Measurements from ENCODE around the gene RET.
"Not testable (repeated sequence)": the region's sequence is repeated elsewhere in the genome, so short reads cannot be mapped to it uniquely, and the experiment has no call there.

Gene RET

DNA sequence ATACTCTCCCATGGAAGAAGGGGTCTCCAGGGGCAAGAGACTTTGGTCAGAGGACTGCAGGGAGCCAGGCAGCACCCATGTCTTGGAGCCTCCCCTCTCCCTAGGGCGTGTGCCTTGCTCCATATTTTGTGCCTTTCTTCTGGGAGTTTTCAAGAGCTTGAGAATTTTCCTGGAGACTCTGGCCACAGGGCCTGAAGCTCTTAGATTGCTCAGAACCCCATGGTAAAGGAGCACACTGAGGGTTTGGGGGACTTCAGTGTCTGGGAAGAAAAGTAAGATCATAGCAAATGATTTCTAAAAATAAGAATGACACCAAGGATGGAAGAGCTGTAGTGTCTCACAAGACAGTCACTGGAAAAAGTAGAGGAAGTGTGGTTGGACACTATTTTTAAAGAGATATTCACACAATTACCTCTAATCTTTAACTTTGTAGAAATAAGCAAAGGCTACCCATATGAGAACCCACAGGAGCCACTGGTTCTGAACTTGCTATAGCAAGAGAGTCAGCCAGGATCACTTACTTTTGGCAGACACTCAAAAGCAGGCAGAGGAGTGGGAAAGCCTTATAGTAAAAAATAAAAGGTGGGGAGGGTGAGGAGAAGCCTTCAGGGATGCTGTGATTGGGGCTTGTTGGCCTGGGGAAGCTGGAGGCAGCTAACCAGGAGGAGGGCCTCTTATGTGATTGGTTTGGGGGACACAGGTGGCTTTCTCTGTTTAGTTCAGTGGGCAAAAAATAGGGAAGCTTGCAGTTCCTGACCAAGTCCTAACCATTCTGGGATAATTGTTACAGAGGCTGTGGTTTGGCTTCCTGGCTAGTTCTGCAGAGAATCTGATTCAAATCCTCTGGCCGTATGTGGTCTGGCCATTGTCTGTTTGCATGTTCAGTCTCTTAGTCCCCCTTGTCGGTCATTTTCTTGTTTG is 56.3 kb downstream of the RET start:
- no peak for DNase-seq (ENCODE audit: low read depth in 3 of 3, low spot score in 1 of 3)

DNA sequence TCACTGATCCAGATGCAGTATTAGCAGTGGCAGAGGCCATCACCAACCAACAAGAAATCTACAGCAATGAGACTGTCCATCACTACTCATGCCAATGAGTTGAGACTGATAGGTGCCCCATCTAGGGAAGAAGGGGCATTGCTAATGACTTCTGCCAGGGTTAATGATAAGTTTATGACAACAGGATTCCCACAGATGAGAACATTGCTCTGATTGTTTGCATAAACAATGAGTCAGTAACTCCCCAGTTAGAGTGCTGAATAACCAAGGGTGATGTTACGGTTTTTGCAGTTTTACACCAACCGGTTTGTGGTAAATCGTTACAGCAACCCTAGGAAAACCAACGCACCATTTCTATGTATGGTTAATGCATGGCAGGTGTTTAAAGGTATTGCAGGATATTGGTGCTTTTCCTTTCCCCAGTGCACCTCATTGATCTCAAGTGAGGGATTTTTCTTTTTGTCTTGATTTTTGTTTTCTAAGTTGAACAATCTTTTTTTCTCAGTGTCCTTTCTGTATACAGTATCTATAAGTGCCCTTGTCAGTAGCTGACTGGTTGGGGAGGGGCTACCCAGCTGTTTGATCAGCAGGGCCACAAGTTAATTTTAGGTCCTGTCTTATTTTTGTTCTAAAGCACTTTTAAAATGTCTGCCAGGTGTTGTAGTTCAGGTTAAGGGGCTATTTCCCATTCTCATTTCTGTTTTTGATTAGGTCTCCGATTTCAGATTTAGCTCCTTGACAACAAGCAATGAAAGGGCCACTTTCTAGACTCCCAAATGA is 57.4 kb downstream of the RET start:
- DNase-seq (ENCODE audit: low read depth in 3 of 3, low spot score in 1 of 3): no peak

DNA sequence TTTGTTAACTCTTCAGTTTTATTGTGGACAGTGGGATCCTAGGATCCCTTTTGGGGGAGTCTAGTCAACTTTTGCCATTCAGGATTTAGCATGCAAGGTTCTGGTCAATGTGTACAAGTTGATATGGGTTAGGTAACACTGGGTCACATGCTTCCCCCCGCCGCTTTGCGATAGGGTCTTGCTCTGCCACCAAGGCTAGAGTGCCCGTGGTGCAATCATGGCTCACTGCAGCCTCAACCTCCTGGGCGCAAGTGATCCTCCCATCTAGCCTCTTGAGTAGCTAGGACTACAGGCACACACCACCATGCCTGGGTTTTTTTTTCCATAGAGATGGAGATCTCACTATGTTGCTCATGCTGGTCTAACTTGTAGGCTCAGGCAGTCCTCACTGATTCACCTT is 58.2 kb downstream of the RET start:
- DNase-seq (ENCODE audit: low read depth in 3 of 3, low spot score in 1 of 3): no peak

DNA sequence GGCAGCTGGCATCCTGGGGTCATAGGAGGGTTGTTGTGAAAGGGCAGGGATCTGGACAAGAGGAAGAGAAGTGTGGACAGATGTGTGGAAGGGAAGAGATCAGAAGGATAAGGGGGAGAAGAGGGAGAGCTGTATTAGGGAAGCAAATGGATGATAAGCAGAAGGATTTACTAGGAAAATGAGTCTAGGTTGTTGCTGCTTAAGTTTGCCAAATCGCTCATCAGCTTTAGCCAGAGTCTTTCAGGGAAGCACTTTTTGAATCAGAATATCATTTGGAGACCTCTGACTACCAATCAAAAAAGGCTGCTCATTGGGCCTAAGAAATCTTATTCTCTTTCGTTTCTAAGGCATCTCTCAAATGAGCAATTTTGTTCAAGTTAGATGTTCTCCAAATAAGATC is 58.8 kb downstream of the RET start:
- no peak for DNase-seq (ENCODE audit: low read depth in 3 of 3, low spot score in 1 of 3)

DNA sequence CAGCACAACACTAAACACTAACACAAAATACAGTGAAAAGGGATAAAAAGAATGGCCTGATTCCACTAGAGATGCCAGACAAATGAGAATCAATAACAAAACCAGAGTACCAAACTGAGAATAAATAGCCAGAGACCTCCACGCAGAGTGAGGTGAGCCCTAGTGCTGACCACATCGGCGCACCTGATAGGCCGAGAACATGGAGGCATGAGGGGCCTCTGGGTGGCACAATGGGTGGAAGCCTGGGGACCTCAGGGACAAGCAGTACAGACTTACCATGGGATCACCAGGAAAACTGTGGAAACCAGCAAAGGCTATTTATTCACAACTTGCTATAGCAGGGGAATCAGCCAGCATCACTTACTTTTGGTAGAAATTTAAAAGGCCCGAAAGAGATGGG is 59.6 kb downstream of the RET start:
- no peak for DNase-seq (ENCODE audit: low read depth in 3 of 3, low spot score in 1 of 3)

DNA sequence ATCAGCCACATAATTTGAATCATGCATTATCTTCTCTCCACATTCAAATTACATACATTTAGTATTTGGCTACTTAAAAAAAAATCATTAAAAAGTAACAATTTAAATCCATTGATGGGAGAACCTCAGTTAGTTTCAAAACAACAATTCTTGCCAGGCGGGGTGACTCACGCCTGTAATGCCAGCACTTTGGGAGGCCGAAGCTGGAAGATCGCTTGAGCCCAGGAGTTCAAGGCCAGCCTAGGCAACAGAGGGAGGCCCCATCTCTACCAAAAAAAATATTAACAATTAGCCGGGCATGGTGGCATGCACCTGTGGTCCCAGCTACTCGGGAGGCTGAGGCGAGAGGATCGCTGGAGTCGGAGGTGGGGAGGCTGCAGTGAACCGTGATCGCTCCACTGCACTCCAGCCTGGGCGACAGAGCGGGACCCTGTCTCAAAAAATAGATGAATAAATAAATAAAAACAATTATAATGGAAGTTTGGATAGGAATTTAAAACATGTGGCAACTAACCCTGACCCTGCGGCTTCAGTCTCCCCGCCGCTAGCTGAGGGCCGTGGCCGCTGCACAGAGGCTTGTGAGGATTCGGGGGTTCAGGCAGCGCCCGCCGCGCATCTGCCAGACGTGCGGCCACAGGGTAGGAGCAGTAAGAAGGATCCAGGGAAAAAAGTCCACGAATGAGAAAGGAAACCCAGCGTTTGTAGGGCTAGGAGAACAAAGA is 60.3 kb downstream of the RET start:
- no peak for DNase-seq (ENCODE audit: low read depth in 3 of 3, low spot score in 1 of 3)

DNA sequence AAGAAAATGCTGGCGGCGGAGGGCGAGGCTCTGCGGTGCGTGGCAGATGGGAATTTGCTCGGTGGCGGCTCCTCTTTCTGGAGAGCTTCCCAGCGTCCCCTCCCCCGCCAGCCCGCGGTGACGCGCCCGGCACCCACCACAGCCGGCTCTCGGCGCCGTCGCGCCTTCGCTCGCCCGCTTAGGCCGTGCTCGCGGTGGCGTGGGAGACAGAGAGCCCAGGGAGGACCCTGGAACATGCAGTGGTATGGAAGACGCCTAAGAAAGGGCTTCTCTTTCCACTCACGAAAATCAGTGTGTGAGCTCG is 60.8 kb downstream of the RET start:
- no peak for DNase-seq (ENCODE audit: low read depth in 3 of 3, low spot score in 1 of 3)

DNA sequence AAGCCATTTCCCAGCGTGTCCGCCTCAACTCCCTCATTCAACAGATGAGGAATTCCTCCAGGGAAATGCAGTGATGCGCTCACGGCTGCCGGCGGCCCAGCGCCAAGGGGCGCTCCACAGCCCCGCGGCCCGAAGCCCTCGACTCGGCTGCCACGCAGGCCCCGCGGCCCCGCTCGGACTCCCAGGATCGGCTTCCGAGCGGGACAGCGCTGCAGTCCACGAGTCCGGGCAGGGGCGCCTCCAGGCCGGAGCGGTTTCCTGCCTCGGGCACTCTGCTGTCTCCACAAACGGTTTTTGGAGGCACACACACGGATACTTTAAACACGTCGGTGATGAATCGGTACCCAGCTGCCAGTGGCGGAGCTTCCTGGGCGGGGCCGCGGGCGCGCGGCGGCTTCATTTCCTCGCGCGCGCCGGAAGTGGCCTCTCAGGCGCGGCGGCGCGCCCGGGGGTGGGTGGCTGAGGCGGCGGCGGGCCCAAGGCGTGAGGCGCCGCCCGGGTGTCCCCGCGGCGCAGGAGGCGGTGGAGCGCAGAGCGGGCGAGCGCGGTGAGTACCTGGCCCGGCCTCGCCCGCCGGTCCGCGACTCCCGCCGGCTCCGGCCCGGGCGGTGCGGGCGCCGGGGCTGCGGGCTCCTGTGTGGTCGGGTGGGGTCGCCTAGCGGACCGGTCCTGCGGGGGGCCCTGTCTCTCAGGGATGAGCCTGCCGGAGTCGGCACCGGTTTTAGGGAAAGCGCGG is 61.3 kb downstream of the RET start, which contains the start of gene CSGALNACT2:
CSGALNACT2 (plus strand) TSS at position 425 of the 736 bp plus-strand sequence. CDS start 16,705 bp downstream, outside the sequence.
- DNase-seq (ENCODE audit: low read depth in 3 of 3, low spot score in 1 of 3): peak; percentile 66 to 79 (median 79)

DNA sequence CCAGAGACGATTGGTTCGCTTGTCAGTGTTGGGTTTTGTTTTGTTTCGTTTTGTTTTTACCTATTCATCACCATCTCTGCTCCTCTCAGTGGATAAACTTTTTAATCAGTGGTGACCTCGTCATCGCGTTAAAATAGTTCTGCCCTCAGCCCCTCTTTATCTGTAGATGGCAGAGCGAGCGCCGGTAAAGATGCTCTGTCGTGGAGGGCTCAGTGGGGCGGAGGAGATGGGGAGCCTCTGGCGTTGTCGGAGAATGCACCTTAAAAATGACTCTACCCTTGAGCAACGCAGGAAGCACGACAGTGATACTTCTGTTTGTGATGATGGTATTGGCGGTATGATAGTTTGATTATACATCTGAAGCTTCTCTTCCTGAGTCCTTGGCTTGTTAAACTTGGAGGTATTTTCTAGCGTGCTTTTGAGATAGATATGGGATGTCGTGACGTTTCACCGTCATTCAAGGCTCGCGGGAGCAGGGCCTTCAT is 61.9 kb downstream of the RET start:
- DNase-seq (ENCODE audit: low read depth in 3 of 3, low spot score in 1 of 3): peak in 2 of 3 donors; percentile 29

DNA sequence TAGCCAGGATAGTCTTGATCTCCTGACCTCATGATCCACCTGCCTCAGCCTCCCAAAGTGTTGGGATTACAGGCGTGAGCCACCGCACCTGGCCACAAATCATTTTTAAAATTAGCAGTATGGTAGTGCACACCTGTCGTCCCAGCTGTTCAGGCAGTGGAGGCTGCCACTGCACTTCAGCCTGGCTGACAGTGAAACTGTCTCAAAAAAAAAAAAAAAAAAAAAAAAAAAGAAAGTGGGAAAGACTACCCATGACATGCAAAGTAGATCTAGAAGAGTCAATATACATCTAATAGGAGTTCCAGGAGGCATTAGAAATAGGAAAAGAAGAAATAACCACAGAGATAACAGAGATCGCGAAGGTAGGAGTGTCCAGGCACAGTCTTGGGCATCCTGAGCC is 64.6 kb downstream of the RET start:
- DNase-seq (ENCODE audit: low read depth in 3 of 3, low spot score in 1 of 3): no peak

DNA sequence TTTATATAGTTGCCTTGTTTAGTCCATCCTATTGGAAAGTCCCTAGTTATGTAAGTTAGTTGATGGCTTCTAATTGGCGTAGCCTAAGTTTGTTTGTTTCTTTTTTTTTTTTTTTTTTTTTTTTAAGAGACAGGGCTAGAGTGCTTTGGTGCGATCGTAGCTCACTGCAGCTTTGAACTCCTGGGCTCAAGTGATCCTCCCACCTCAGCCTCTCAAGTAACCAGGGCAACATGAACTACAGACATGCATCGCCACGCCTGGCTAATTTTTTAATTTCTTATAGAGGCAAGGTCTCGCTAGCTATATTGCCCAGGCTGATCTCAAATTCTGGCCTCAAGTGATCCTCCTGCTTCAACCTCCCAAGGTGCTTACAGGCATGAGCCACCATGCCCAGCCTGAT is 68.4 kb downstream of the RET start:
- DNase-seq (ENCODE audit: low read depth in 3 of 3, low spot score in 1 of 3): no peak

DNA sequence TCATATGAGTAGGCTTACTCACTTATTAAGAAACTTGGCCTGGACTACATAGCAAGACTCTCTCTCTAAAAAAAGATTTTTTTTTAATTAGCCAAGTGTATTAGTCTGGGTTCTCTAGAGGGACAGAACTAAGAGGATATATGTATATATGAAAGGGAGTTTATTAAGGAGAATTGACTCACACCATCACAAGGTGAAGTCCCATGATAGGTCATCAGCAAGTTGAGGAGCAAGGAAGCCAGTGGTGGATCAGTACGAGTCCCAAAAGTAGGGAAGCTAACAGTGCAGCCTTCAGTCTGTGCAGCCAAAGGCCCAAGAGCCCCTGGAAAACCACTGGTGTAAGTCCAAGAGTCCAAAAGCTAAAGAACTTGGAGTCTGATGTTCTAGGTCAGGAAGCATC is 69.1 kb downstream of the RET start:
- DNase-seq (ENCODE audit: low read depth in 3 of 3, low spot score in 1 of 3): not testable (repeated sequence)

DNA sequence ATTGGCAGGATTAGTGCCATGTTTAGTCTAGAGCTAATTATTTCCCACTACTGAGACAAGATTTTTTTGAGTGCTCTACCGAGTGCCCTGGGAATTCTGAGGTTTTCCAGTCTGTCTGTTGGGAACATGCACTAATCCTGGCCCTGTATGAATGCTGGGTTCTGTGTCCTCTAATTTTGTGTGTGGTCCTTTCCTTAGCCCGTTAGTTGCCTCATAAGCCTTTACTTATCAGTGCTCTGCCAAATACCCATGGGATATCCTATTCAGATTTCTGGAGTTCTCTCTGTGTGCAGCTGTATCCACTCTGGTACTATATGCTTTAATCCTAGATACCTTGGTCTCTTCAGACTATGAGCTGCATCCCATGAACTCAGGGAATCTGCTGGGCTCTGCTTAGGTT is 74.5 kb downstream of the RET start:
- DNase-seq (ENCODE audit: low read depth in 3 of 3, low spot score in 1 of 3): no peak

DNA sequence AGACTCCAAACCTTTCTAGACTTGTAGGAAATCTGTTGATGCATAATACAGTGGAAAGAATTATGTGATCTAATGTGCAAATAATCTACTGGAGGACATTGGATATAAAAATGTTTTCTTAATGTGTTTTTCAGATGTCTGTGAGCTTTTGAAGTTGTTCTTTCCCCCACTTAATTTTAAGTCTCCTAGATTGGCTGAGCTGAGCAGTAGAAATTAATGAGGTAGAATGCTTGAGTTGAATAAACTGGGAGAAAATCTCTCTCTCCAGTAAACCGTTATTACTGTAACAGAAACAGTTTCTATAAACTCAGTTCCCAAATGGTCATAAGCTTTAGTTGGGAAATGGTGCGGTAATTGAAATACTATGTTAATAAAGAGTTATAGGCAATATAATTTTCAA is 77.0 kb downstream of the RET start:
- DNase-seq (ENCODE audit: low read depth in 3 of 3, low spot score in 1 of 3): no peak

DNA sequence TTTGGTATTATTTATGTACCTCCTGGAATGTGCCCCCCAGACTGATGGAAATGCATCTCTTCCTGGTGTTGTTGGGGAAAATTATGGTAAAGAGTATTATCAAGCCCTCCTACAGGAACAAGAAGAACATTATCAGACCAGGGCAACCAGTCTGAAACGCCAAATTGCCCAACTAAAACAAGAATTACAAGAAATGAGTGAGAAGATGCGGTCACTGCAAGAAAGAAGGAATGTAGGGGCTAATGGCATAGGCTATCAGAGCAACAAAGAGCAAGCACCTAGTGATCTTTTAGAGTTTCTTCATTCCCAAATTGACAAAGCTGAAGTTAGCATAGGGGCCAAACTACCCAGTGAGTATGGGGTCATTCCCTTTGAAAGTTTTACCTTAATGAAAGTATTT is 78.4 kb downstream of the RET start:
- no peak for DNase-seq (ENCODE audit: low read depth in 3 of 3, low spot score in 1 of 3)

DNA sequence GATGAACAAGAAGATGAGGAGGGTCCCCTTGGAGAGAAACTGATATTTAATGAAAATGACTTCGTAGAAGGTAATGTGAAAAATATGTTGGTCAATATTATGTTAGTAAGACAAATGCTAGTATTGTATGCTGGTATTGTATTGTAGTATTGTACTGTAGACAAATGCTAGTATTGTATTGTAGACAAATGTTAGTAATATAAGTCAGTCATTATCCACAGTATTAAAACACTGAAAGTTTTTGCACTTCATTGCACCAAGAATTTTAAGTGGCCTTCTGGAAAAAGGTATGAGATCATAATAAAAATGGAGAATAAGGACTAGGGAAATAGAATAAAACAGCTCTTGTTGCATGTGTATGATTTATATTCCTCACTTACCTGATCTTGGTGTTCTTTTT is 78.9 kb downstream of the RET start:
- no peak for DNase-seq (ENCODE audit: low read depth in 3 of 3, low spot score in 1 of 3)

DNA sequence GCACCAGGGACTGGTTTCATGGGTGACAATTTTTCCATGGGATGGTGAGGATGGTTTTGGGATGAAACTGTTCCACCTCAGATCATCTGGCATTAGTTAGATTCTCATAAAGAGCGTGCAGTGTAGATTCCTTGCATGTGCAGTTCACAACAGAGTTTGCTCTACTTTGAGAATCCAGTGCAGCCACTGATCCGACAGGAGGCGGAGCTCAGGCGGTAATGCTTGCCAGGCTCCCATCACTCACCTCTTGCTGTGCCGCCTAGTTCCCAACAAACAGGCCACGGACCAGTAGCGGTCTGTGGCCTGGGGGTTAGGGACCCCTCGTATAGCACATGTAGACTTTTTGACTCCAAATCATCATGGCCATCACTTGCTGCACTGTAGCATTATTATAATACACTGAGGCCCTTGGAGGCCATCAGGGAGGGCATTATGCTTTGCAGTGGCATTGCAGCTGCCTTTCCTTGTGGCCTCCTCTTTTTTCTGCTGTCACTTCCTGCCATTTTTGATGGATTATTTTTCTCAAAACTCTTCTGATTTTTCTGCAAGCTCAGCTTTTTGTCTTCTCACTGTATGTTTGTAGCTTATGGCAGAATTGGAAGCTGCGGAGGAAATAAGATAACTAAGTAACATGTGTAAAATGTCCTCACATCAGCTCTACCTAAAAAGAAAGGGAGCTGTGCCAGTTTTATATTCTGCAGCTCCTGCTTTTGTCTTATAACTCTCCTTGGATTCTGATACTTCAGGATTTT is 79.9 kb downstream of the RET start:
- no peak for DNase-seq (ENCODE audit: low read depth in 3 of 3, low spot score in 1 of 3)

DNA sequence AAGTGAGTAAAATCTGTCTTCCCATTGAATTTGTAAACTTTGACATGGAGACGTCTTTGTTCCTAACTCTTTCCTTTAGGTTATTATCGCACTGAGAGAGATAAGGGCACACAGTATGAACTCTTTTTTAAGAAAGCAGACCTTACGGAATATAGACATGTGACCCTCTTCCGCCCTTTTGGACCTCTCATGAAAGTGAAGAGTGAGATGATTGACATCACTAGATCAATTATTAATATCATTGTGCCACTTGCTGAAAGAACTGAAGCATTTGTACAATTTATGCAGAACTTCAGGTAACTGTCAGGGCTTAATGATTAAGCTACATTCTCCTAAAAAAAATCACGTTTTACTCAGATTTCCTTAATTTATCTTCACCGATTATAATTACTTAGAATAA is 81.8 kb downstream of the RET start:
- DNase-seq (ENCODE audit: low read depth in 3 of 3, low spot score in 1 of 3): no peak

DNA sequence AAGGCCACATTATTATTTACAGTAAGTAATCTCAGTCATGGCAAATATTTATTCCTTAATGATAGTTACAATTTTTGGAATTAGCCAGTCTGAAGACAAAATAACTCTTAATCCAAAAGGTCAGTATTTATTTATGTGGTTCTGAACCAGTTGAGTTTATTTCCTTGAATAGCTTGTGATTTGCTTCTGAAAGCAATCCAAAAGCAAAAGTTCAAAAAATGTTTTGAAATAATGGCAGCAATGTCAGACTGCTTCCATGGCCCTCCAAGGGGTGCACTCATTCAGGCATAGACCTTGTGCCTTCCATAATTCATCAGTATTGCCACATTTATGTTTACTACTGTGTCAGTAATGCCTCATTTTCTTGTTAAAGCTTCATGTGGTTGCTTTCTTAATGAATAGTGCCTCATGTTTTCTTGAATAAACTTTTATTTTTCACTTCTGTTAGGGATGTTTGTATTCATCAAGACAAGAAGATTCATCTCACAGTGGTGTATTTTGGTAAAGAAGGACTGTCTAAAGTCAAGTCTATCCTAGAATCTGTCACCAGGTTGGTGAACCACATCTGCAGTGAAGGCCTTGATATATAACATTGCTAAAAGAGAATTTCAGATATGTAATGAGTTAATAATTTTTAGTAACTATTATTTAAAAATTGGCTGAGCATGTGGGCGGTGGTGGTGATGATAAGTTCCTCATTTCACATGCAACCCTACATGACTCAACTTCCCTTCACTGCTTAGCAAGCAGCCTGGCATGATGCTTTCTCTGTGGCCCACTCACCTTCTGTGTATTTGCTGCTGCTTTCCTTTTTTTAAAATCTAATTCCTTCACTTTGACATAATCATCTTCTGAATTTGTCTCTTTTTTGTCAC is 83.4 kb downstream of the RET start:
- DNase-seq (ENCODE audit: low read depth in 3 of 3, low spot score in 1 of 3): no peak

Data from stimulated activated CD4-positive, alpha-beta T cell treated with anti-CD3 and anti-CD28 coated beads, TNF-alpha, amount 100 ng/mL, for 1 hour (primary cell).